HG03460 (cell line): ENCODE data around the gene JAK1.

Source experiments
- ATAC-seq: cut with Tn5 transposase; IDR thresholded peaks from one replicate; pipeline ENCODE4 v1.9.1; 2021; ENCODE audit not compliant: unreplicated experiment

The JAK1 gene

GRCh38 chr1:64801851-64802523 is 164.4 kb downstream of the JAK1 start:
- no peak for ATAC-seq

DNA sequence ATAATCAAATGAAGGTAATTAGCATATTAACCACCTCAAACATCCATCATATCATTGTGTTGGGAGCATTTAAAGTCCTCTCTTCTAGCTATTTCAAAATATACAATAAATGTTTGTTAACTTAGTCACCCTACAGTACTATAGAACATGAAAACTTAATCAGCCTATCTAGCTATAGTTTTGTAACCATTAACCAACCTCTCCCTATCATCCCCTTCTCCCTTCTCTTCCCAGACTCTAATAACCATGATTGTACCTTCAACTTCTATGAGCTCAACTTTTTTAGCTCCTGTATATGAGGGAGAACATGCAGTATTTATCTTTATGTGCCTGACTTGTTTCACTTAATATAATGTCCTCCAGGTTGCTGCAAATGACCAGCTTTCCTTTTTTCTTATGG is 167.5 kb downstream of the JAK1 start:
- no peak for ATAC-seq

- no peak for ATAC-seq
Observed at GRCh38 chr1:64790832-64791487, 175.4 kb downstream of the JAK1 start.
